HTR-8/SVneo (cell line): ENCODE results near the gene KATNA1.
A peak's percentile ranks its signal among the peaks of the same experiment; 100 is the strongest.

Source experiments
- DNase-seq: peaks from one replicate; pipeline ENCODE4 v3.0.0; 2011; ENCODE audit warnings: low spot score, mixed read lengths; ENCODE audit not compliant: insufficient read length
- FAIRE-seq: peaks from 2 replicates; lab custom pipeline; 2011; peaks lifted over from hg19 to GRCh38; lab: Jason Lieb, UNC

The KATNA1 gene

GRCh38 chr6:149545754-149546471, 102.6 kb downstream of the KATNA1 start, which contains the start of gene PPIL4:
TSS of gene PPIL4 (minus strand) at chr6:149546043. CDS start at chr6:149546005, 38 bp downstream.
- DNase-seq = peak; percentile 80
- FAIRE-seq = peak; percentile 87

GRCh38 chr6:149545258-149545753, 103.2 kb downstream of the KATNA1 start:
- DNase-seq (no peak), FAIRE-seq (peak; percentile 16)
